Stomach smooth muscle (tissue), 2 donors: ENCODE measurements around the gene RAB21.

Experiments used
- H3K27ac ChIP-seq: one replicate; pipeline ENCODE4 v1.7.0; 2013; ENCODE audit warnings: mild to moderate bottlenecking, low read length, inconsistent platforms
- H3K27me3 ChIP-seq, 2 donors: one replicate each; pipeline ENCODE4 v1.7.0; 2013; ENCODE audit warnings: low read length in 2 of 2; ENCODE audit not compliant: insufficient read depth in 2 of 2, control insufficient read depth in 1 of 2
- H3K36me3 ChIP-seq, 2 donors: one replicate each; pipeline ENCODE4 v1.7.0; 2013; ENCODE audit warnings: low read length in 2 of 2; ENCODE audit not compliant: control insufficient read depth in 2 of 2, insufficient read depth in 2 of 2
- H3K4me1 ChIP-seq: one replicate; pipeline ENCODE4 v1.7.0; 2013; ENCODE audit warnings: low read length; ENCODE audit not compliant: control insufficient read depth, insufficient read depth
- H3K4me3 ChIP-seq, 2 donors: one replicate each; pipeline ENCODE4 v1.7.0; 2013; ENCODE audit warnings: low read length in 2 of 2
- H3K9ac ChIP-seq, 2 donors: one replicate each; pipeline ENCODE4 v1.7.0; 2013; ENCODE audit warnings: low read length in 2 of 2, mild to moderate bottlenecking in 1 of 2
- H3K9me3 ChIP-seq, 2 donors: one replicate each; pipeline ENCODE4 v1.7.0; 2013; ENCODE audit warnings: low read length in 2 of 2; ENCODE audit not compliant: control insufficient read depth in 2 of 2
- donor health status: healthy.
- donor health status: Pancreatic carcinoma.

RAB21 gene

DNA sequence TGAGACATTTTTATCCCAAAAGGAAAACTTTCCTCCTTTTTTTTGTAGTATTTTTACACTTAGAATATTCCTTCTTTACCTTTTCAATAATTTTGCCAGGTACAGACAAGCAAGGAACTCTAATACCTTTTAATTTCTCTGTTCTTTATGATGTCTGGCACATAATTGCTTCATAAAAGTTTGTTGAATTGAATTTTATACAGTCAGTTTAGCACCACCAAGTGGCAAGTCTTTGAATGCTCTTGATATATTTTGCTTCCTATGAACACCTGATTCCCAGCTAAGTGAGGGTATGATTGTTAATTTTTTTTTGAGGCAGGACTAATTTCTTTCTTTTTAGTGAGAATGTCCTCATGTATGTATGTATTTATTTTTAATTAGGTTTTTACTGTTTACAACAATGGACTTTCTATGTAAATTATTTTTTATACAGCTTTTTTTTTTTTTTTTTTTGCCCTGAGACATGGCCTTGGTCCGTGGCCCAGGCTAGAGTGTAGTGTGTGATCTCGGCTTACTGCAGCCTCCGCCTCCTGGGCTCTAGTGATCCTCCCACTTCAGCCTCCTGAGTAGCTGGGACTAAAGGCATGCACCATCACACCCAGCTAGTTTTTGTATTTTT lies 91.8 kb downstream of the RAB21 start:
- no peaks in the 10 kb centered on the region for H3K36me3 ChIP-seq
- H3K9me3 ChIP-seq, result peaks cover 0 to 4% of the 10 kb centered on the region in 2 donors
- H3K4me1 ChIP-seq, result no peaks in the 10 kb centered on the region
- no peak overlapping the region for H3K9ac ChIP-seq
- no peak overlapping the region for H3K27ac ChIP-seq
- no peak overlapping the region for H3K4me3 ChIP-seq
- H3K27me3 ChIP-seq, result no peaks in the 10 kb centered on the region

DNA sequence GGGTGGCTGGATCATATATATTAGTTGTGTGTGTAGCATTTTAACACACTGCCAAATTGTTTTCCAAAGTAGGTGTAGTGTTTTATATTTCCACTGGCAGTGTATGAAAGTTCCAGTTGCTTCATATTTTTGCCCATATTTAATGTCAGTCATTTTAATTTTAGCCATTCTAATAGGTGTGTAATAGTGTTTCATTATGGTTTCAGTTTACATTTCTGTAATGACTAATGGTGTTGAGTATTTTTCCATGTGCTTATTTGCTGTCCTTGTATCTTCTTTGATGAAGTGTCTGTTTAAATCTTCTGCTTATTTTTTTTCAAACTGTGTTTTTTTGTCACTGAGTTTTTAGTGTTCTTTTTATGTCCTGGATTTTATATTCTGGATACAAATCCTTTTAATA lies 93.5 kb downstream of the RAB21 start:
- H3K27me3 ChIP-seq, result no peaks in the 10 kb centered on the region
- peaks cover 0 to 7% of the 10 kb centered on the region in 2 donors for H3K9me3 ChIP-seq
- no peak overlapping the region for H3K9ac ChIP-seq
- H3K4me1 ChIP-seq, result no peaks in the 10 kb centered on the region
- H3K27ac ChIP-seq, result no peak overlapping the region
- H3K36me3 ChIP-seq, result no peaks in the 10 kb centered on the region
- no peak overlapping the region for H3K4me3 ChIP-seq

DNA sequence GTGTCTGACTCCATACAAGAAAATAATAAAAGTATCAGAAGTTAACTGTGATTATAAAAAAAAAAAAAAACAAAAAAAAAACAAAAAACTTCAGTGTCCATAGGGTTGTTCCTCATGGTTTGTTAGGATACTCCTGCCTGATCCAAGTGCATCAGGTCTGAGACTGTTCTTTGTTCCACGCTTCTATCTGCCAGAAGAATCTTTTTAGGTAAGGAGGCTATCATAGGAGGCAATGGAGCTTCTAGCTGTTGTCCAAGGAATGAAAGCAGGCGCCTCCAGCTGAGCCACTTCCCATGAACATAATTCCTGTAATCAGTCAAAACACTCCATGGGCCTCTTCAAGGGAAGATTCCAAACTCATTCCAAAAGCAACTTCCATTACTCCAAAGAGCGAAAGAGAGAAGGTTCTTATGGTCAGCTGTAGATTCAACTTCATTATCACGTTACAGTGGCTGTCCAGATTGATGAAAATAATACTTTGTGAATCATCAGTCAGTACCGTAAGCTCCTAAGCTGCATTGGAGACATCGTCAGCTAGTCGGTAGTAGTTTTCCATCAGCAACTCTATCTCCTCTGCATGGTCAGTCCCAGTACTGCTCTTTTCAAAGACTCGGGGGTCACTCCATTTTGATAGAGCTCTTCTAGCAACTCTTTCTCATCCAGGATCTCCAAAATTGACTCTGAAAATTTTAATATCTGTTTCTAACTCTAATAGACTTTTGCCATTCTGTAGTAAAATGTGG lies 94.6 kb downstream of the RAB21 start:
- no peaks in the 10 kb centered on the region for H3K4me1 ChIP-seq

More for the DNA sequence above, 94.6 kb downstream of the RAB21 start:
- Histone ChIP-seq H3K9me3 (peaks cover 0 to 7% of the 10 kb centered on the region in 2 donors), H3K27me3 (no peaks in the 10 kb centered on the region), H3K27ac (no peak overlapping the region), H3K36me3 (peaks cover 0 to under 1% of the 10 kb centered on the region in 2 donors), H3K4me3 (no peak overlapping the region), H3K9ac (no peak overlapping the region)
